ENCODE data around the gene IFT80.
"Not testable (repeated sequence)": the region's sequence is repeated elsewhere in the genome, so short reads cannot be mapped to it uniquely, and the experiment has no call there.

IFT80 gene

DNA sequence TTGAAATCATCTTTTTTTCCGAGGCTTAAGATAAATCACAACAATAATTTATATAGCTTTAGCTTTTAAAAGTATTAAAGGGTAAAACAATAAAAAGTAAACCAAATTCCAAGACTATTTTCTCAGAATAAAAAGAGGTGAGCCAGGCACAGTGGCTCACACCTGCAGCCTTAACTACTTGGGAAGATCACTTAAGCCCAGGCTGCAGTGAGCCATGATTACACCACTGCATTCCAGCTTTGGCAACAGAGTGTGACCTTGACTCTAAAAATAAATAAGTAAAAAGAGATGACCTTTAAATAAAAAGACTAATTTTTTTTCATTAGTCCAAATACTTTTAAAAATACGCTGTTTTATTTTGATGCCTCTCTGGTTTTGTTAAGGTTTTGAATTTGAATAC, 119.4 kb downstream of the IFT80 start:
- FAIRE-seq: no peak
- DNase-seq (ENCODE audit: low spot score): no peak

DNA sequence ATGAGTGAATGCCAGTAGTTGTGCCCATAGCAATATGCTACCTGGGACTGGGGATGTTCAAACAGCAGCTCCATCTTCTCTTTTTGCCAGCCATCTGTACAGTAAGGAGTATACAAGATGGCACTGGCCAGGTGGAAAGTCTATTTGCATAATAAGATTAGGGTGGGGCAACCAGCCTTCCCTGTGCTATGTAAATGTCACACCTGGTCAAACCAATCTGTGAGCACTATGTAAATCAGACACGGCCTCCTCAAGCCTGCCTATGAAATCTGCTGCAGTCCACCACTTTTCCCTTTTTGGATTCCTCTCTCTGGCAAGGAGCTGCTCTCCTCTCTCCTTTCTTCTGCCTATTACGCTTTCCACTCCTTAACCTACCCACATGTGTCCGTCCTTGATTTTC, 120.8 kb downstream of the IFT80 start:
- no peak for FAIRE-seq
- no peak for DNase-seq (ENCODE audit: low spot score)

DNA sequence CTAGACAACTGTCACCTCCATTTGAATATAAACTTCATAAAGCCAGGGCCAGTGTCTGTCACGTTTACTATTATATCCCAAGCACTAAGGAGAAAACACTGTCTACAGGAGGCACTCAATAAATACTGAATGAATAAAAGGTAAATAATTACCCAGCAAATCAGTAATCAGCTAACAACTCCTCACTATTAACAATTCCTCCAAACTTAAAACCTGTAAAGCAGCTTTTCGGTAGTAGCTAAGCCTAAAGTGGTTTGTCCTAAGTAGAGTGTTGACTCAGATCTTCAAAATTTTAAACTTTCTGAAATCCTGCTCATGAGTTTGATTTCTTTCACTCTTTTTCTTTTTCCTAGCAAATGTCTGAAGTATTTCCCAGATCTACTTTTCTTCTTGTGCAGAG, 133.9 kb downstream of the IFT80 start:
- no peak for DNase-seq (ENCODE audit: low spot score)
- FAIRE-seq: no peak

DNA sequence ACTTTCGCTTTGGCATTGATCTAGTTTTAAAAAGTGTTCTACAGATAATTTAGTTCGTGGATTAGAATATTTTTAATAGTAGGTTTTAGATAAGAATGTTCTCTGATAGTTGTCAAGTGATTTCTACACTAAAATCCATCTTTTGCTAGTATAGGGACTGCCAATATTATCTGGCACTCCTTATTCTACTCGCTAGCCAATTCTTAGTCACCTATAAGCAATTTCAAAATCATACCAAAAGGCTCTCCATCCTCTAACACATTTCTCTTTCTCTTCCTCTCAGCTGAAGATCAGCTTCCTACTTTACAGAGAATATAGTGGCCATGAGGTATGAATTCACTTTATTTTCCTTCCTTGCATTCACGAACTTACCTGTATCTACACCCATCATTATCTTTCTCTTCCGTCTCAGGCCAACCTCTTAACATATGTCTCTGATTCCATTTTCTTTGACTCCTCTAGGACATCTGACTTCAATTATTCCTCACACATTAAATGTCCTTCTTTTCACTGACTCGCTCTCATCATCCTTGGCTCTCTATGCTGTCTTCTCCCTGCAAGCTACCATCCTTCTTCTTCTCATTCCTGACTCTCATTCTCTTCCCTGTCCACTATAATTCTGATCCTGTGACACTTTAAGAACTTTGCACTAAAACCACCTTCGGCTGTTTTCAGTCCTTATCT, 138.3 kb downstream of the IFT80 start:
- FAIRE-seq: no peak

DNA sequence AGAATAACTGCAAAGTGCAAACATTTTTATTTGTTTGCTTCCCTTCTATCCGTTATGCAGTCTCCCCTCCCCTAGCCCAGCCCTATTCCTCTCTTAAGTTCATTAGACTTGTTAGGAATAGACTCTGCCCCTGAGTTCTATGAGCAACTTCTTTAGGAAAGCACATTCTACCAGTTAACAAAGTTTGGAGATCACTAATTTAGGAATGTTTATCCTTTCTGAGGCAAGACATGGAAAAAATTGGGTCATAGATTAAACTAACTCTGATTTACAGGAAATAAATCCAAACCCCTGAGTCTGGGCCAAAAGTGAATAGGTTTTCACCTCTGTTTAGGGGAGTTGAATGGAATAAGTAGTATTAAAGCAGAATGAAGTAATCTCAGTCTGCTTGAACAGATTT, 139.4 kb downstream of the IFT80 start:
- DNase-seq (ENCODE audit: low spot score): no peak
- FAIRE-seq: no peak

More for the DNA sequence above, 138.3 kb downstream of the IFT80 start:
- DNase-seq (ENCODE audit: low spot score): no peak

DNA sequence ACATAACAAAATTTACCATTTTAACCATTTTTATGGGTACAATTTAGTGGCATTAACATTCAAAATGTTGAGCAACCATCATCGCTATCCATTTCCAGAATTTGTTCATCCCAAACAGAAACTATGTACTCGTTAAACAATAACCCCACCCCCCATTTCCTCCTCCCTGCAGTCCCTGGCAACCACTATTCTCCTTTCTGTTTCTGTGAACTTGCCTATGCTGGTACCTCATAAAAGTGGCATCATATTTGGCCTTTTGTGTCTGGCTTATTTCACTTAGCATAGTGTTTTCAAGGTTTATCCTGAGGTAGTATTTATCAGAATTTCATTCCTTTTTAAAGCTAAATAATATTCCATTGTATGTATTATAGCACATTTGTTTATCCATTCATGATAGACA, 141.4 kb downstream of the IFT80 start:
- DNase-seq (ENCODE audit: low spot score): no peak
- no peak for FAIRE-seq

DNA sequence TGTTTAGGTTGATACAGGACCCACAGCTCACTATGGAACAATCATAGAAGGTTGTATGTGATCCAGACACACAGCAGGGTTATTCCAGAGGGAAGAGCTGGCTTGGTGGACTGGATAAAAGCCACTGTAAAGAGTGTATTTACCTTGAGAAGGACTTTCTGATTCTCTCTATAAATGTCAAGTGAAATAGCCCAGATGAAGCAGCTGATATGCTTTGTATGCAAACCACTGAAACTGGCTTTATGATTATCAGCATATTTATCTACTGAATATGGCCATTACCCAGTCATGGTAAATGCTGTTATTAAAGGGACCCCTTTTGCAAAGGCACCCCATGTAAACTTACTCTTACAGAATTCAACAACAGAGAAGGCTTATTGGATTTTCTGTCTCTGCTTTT, 145.7 kb downstream of the IFT80 start:
- DNase-seq (ENCODE audit: low spot score) (no peak), FAIRE-seq (no peak)

DNA sequence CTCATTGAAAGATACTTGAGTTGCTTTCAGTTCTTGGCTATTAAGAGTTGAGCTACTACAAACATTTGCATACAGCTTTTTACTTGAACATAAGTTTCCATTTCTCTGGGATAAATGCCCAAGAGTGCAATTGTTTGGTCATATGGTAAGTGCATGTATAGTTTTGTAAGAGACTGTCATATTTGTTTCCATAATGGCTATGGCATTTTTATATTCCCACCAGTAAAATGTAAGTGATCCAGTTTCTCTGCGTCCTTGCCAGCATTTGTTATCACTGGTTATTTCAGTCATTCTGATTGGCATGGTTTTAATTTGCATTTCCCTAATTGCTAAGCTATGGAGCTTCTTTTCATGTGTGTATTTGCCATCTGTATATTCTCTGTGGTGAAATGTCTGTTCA, 151.3 kb downstream of the IFT80 start:
- DNase-seq (ENCODE audit: low spot score) (no peak), FAIRE-seq (no peak)

DNA sequence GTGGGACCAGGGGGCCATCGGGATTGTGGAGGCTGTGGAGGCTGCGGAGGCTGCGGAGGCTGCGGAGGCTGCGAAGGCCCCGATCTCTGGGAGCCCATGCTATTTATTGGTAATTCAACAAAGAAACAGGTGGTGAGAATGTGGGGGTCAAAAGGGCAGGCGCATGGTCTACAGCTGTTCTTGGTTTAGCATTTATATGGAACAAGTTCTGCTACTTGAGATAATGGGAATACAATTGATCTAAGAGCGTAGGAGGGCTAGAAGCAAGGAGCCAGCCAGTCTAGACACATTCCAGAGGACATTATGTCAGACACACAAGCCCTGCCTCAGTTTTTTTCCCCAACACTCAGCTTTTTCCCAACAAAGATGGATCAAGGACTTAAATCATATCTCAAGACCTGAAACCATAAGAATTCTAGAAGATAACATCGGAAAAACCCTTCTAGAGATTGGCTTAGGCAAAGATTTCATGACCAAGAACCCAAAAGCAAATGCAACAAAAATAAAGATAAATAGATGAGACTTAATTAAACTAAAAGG, 153.7 kb downstream of the IFT80 start:
- DNase-seq (ENCODE audit: low spot score): no peak
- FAIRE-seq: no peak

DNA sequence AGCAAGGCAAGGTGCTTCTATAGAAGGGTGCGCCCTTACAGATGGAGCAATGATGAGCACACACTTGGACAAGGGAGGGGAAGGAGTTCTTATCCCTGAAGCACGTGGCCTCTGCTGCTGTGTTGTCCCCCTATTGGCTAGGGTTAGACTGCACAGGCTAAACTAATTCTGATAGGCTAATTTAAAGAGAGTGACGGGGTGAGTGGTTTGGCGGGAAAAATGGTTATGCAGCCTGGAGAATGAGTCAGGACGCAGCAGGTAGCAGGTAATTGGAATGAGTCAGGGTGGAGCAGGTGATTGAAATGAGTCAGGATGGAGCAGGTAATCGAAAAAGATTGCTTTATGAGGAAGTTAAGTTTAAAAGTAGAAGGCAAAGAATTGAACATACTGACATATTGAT, 158.3 kb downstream of the IFT80 start:
- FAIRE-seq; DNase-seq (ENCODE audit: low spot score): not testable (repeated sequence)

DNA sequence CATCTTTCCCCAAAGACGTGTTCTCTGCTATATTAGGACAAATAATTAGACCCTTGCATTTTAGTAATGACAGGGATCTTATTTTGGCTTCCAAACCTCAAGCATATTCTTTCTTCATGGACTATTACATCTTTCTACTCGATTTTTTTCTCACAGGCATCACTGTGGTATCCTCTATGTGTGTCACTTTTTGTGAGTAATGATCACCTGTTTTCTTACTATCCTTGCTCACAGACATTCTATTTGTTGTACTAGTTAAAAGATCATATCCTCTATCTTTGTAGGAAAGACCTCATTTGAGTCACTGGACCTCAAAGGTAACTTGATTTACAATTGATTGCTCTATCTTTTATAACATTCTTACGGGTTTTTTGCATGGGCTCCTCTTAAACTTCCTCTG, 167.0 kb downstream of the IFT80 start:
- DNase-seq (ENCODE audit: low spot score): no peak
- no peak for FAIRE-seq

DNA sequence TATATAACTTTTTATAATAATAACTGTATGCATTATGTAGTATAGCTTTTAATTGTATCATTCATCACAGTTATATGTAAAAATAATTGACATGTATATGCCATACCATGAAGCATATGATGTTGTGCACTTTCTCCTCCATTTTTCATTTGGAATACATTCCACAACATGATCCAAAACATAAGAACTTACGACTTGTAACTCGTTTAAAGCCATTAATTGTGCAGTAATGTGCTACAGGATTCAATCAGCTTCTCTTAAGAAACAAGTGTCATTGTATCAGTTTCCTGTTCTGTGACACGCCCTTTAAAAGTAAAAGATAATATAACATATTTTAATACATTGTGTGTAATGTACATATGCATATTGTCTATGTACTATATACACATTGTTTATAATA, 171.6 kb downstream of the IFT80 start:
- no peak for FAIRE-seq
- DNase-seq (ENCODE audit: low spot score): no peak

DNA sequence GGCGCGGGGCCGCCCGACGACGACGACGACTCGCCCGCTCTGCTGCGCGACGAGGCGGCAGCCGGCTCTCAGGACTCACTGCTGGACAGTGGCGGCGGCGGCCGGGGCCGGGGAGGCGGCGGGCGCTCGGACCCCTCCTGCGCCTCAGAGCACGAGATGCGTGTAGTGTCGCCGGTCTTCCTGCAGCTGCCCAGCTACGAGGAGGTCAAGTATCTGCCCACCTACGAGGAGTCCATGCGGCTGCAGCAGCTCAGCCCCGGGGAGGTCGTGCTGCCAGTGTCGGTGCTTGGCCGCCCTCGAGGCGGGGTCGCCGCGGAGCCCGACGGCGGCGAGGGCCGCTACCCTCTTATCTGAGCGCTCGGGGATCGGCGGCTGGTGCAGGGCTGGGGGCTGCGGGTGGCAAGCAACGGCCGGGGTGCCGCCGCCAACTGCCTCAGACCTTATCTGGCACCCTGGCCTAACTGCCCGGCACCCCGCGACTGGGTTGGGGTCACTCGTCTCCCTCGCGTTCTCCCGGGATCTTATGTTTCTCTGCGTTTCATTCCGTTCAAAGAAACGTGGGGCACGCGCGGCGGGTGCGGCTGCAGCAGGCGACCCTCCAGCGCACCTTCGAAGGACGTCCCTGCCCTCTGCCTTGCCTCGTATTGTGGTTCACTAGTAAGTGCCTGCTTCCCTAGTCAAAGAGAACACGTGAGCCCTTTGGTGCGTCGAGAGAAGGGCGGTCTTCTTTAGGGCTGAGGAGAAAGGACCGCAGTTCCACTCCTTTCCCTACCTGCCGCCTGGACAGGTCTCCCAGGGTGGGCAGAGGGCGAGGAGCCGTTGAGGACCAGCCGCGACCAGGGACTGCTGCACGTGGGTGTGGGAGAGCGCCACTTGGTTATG, 172.8 kb downstream of the IFT80 start:
- FAIRE-seq: no peak
- no peak for DNase-seq (ENCODE audit: low spot score)

DNA sequence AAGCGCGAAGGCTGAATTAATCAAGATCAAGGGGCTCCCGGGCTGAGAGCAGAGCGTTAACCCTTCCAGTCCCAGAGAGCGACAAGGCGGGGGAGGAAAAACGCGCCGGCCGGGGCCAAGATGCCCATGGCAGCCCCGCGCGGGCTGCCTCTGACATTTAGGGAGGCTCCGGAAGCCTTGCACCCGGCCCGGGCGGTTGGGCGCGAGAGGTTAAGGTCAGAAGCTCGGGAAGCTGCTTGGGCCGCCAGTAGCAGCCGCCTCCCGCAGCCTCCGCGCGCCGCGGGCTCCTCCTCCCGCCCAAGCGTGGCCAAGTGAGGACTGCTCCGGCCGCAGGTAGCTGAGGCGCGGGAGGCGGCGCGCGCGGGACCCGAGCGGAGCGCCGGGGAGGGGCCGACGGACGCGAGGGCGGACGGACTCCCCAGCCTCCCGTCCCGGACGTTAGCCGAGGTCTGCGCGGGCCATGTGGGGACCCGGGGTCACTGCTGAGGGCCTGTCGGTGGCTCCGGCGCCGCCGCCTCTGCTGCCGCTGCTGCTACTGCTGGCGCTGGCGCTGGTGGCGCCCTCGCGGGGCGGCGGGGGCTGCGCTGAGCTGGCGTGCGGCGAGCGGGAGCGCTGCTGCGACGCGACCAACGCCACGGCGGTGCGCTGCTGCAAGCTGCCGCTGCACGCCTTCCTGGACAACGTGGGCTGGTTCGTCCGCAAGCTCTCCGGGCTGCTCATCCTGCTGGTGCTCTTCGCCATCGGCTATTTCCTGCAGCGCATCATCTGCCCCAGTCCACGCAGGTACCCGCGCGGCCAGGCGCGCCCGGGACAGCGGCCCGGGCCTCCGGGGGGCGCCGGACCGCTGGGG, 173.6 kb downstream of the IFT80 start, which contains the start of gene C3orf80:
C3orf80 (plus strand) TSS at position 247 of the 850 bp plus-strand sequence; CDS start at position 461, 214 bp downstream.
- no peak for FAIRE-seq
- DNase-seq (ENCODE audit: low spot score): peak; percentile 29

DNA sequence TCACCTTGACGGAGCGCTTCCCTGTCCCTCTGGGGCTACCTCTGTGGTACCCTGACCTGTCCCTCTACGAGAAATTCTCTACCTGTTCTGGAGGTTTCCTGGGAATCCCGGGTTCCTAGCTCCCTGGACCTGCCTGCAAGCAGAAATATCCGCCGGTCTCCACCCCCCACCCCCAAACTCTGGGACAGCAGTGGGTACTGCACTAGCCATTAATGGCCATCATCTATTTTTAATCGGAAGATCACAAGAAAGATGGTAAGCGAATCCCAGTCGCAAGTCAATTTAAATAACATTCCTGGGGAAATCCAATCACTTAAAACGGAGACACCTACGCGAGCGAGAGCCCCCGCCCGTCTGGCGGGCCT, 174.2 kb downstream of the IFT80 start:
- no peak for DNase-seq (ENCODE audit: low spot score)
- FAIRE-seq: no peak

DNA sequence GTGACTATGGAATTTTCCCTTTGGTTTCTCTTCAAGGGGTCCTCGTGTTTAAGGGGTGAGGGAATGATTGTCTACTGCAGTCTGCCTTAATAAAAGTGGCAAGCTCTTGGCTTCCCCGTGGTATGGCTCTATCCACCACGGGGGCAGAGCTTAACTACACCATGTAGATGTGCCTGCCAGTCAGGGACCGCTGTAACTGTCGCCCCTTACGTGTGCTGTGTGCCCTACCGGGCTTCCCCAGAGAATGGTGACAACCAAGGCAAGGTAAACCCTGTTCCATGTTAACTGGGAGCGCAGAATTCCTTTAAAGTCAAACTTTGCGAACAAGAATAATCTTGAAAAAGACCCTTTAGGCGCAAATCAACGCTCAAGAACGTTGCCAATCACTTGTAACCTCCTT, 174.8 kb downstream of the IFT80 start:
- no peak for FAIRE-seq
- DNase-seq (ENCODE audit: low spot score): no peak

DNA sequence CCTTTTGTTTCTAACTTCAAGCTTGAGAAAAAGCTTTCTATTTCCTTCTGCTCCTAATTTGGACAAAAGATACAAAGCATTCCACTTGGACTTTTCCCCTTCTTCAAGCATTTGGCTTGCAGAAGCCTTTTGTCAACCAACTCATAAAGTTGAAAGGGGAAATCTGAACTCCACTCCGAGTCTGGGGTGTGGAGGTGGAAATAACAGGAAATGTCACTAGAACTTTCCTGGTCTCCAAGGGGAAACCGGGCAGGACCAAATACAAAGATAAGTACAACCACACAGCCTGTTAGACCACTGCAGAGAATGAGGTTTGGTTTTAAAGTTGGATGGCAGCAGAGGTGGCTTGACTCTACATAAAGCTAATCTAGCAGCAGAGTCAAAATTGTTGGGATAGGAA, 178.0 kb downstream of the IFT80 start:
- no peak for FAIRE-seq
- DNase-seq (ENCODE audit: low spot score): no peak

DNA sequence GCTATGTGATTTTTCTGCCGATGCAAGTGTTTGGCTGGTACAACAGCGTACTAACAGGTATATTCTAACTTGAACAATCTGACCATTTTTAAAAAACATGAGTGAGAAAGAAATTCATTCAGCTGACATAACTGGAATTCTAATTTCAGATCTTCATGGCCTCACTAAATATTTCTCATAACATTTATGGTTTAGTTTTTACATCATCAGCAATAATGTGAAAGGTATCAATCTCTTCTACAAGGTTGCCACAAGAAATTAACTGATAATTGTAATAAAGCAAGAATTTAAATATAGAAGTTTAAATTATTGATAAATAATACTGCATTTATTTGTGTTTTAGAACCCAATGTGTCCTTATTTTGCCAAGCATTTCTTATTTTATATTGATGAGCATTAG, 179.0 kb downstream of the IFT80 start:
- DNase-seq (ENCODE audit: low spot score): no peak
- FAIRE-seq: no peak

DNA sequence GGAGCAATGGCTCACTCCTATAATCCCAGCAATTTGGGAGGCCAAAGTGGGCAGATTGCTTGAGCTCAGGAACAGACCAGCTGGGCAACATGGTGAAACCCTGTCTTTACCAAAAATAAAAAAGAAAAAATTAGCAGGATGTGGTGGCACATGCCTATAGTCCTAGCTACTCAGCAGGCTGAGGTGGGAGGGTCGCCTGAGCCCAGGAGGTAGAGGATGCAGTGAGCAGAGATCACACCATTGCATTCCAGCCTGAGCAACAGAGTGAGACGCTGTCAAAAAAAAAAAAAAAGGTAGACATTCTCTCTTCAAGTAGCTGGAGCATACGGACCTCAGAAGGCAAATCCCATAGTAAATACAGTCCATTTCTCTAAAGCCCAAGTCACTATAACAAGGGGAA, 180.9 kb downstream of the IFT80 start:
- DNase-seq (ENCODE audit: low spot score) (no peak), FAIRE-seq (no peak)

DNA sequence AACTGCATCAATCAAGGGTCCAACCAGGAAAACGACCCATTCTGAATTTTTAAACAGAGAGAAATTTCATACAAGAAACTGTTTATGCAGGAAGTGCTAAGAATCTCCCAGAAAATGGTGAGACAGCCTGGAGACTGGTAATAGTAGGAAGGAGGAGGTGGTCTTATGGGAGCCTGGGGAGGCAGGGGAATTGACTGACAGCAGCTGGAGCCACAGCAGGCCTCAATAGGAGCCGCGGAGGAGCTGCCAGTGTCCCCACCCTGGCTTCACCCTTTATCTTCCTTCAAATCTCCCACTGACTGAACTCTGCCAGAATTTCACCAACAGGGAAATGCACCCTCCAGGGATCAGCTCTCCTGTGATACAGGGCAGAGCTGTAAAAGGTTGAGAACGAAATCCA, 181.3 kb downstream of the IFT80 start:
- DNase-seq (ENCODE audit: low spot score): no peak
- no peak for FAIRE-seq

DNA sequence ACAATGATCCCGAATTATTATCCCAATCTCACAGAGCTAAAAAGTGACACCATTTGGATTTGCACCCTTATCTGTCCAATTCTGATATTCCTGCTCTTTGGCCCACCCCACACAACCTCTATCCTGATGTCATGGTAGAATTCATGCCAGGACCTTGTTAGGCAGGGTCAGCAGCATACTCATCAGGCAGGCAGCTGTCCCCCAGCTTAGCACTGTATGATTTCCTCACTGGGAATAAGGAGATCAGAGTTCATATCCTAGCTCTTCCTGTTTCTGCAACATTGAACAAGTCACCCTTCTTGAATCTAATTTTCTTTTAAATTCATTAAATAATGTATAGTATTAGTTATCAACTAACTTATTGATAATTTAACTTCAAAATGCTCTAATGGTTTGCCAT, 185.8 kb downstream of the IFT80 start:
- DNase-seq (ENCODE audit: low spot score) (no peak), FAIRE-seq (no peak)

DNA sequence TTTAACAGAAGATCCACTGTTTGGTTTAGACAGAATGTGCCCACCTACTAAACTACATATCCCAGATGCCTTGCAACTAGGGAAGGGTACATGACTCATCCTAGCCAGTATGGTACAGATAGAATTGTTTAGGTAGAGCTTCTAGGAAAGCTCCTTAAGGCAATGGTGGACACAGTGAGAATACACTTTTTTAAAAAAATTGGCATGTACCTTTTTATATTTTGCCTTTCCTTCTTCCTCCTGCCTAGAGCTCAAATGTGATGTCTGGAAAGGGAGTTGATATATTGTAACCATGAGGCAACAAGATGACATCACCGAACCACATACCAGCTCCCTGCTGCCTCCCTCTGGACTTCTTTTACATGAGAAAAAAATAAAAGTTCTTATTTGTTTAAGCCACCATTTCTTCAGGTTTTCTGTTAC, 188.2 kb downstream of the IFT80 start:
- DNase-seq (ENCODE audit: low spot score): peak; percentile 35

More for the DNA sequence above, 188.2 kb downstream of the IFT80 start:
- FAIRE-seq: no peak

All from RCC 7860 (cell line).